Activated CD4-positive, alpha-beta T cell treated with anti-CD3 and anti-CD28 coated beads for 48 hours (primary cell): Measurements from ENCODE around the gene KLHL22.
"Not testable (repeated sequence)": the region's sequence is repeated elsewhere in the genome, so short reads cannot be mapped to it uniquely, and the experiment has no call there.

ENCODE experiments used
- DNase-seq: peaks from one replicate; pipeline ENCODE4 v3.0.0-alpha.2; 2020

Gene KLHL22

DNA sequence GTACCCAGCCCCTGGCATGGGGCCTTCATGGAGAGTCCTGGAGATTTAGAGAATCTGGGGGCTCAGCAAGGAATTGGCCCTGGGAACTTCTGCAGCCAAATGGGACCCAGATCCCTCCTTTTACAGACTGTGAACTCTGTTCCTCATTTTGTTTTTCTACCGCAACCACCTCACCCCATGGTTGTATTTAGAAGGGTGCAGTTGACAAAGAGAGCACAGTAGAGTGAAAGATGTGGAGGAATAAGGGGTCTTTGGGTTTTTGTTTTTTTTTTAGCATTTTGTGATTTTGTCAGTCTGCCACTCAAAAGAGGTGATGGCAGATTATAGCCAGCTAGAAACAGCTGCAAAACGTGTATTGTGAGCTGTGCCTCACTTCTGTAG, 99.7 kb downstream of the KLHL22 start:
- DNase-seq: no peak

DNA sequence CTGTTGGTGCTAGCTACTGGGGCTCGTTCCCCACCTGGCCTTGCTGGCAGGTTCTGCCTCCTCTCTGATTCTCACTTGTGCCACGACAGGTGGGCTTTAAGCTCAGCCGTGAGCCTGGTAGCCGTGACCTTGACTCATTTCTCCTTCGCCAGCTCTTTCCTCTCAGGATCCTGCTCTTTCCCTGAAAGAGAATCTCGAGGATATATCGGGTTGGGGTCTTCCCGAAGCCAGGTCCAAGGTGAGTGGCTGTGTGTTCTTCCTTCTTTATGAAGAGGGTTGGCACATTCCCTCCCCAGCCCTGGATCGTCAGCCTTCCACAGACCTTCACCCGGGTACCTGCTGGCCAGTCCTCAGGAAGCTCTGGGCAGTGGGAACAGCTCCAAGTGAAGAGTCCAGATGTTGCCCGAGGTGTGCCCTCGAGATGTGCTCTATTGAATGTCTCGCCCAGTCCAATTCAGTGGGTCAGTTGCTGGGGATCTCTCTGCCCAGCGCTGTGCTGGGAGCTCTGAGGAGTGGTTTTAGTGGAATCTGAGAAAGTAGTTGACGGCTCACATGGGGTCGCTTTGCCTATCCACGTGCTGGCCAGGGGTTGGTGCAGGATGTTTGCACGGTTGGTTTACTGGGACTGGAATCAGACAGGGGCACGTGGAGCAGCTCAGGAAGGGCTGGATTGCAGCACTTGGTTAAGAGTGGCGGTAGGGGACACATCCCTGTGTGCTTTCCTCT, 100.3 kb downstream of the KLHL22 start:
- no peak for DNase-seq

DNA sequence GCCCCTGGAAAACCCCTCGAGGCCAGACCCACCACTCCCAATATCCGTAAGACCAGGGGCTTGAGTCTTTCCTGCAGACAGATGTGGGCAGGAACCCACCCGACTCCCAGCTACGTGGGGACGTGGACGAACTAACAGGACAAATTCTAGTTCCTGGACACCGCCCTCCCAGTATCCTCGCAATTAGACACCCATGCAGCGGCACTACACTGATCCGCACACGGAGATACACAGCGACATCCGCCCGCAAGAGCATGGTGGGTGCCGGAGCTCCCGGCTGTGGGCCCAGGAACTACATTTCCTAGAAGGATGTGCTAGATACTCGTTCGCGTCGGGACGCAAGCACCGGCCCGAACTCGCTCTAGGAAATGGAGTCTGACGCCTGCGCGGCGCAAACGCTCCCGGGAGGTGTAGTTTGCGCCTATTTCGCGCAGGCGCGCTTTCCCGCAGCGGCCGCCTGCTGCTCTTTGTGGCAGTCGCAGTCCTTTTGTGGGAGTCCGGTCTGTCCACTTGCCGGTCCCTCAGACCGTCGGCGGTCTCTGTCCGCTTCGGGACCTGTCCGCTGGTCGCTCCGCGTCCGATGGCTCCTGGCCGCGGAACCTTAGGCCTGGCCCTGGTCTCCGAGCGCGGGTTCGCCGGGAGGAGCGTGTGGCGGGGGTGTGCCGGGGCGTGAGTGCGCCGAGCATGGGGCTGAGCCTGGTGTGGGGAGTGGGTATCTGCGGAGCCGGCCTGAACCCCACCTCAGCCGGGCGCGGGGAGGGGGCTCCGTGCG, 101.7 kb downstream of the KLHL22 start, which contains the start of gene ZNF74:
Gene ZNF74 (plus strand): TSS at position 447 of the 772 bp plus-strand sequence. CDS start 478 bp downstream, outside the sequence.
- peak; percentile 88 for DNase-seq

DNA sequence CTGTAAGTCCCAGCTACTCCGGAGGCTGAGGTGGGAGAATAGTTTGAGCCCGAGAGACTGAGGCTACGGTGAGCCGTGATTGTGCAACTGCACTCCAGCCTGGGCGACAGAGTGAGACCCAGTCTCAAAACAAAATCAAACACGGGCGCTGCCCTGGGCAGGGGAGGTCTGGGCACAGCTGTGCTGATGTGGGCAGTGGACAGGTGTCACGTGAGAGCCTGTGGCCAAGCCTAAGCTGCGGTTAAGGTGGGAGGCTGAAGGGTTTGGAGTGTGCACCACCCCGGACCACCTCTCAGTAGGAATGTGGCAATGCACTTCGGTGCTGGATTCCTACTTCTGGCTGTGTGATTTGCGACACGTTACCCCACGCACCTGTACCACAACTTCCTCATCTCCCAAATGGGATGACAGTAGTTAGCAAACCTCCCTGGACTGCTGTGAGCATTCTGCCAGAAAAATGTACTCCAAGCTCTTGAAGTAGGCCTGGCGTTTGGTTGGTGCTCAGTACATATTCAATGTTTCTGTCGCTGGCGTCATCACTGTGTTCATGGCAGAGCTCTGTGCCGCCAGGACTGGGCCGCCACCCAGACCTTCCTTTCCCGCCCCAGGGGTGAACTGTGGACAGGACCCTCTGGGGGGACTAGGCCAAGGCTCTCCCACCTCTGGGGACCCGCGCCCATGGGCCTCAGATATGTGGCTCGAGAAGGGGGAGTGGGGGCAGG, 102.5 kb downstream of the KLHL22 start:
- no peak for DNase-seq

DNA sequence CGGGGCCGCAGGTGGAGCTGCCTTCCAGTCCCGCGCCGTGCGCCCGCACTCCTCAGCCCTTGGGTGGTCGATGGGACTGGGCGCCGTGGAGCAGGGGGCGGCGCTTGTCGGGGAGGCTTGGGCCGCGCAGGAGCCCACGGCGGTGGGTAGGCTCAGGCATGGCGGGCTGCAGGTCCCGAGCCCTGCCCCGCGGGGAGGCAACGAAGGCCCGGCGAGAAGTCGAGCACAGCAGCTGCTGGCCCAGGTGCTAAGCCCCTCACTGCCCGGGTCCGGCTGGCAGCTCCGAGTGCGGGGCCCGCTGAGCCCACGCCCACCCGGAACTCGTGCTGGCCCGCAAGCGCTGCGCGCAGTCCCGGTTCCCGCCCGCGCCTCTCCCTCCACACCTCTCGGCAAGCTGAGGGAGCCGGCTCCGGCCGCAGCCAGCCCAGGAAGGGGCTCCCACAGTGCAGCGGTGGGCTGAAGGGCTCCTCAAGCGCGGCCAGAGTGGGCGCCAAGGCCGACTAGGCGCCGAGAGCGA, 103.2 kb downstream of the KLHL22 start:
- not testable (repeated sequence) for DNase-seq
